Endodermal cell (in vitro differentiated cells): Measurements from ENCODE around the gene ADNP2. TPM values are rescaled to one million over a fixed set of nuclear protein-coding genes. Genes with fewer than 3 reads are reported as not detected.

Experiments
- DNase-seq: peaks from one replicate; pipeline ENCODE4 v3.0.0-alpha.2; 2017
- H3K27ac ChIP-seq: 2 replicates; pipeline ENCODE4 v1.5.1; 2013; ENCODE audit warnings: mild to moderate bottlenecking, low read depth, low read length, moderate library complexity
- H3K27me3 ChIP-seq: 2 replicates; pipeline ENCODE4 v1.6.1; 2013; ENCODE audit warnings: mild to moderate bottlenecking, low read length, moderate library complexity; ENCODE audit not compliant: insufficient read depth, control insufficient read depth, poor library complexity, severe bottlenecking
- H3K36me3 ChIP-seq: 2 replicates; pipeline ENCODE4 v1.7.0; 2013; ENCODE audit warnings: mild to moderate bottlenecking, low read length, moderate library complexity; ENCODE audit not compliant: control insufficient read depth, insufficient read depth
- H3K4me1 ChIP-seq: one replicate; pipeline ENCODE4 v1.7.0; 2013; ENCODE audit warnings: low read length; ENCODE audit not compliant: control insufficient read depth, insufficient read depth
- H3K4me3 ChIP-seq: 2 replicates; pipeline ENCODE4 v1.5.1; 2013; ENCODE audit warnings: mild to moderate bottlenecking, low read length, moderate library complexity
- H3K9ac ChIP-seq: 2 replicates; pipeline ENCODE4 v1.6.1; 2013; ENCODE audit warnings: mild to moderate bottlenecking, low read length, moderate library complexity; ENCODE audit not compliant: poor library complexity, severe bottlenecking; ENCODE audit errors: extremely low read depth
- H3K9me3 ChIP-seq: 2 replicates; pipeline ENCODE4 v1.6.1; 2013; ENCODE audit warnings: mild to moderate bottlenecking, low read length, moderate library complexity; ENCODE audit not compliant: control insufficient read depth
- H3K27ac Mint-ChIP-seq: 2 replicates; pipeline ENCODE4 v1.8.0; 2020; ENCODE audit warnings: mixed read lengths
- H3K27me3 Mint-ChIP-seq: 2 replicates; pipeline ENCODE4 v1.8.0; 2021; ENCODE audit warnings: mild to moderate bottlenecking, mixed read lengths; ENCODE audit not compliant: insufficient read depth
- H3K36me3 Mint-ChIP-seq: 2 replicates; pipeline ENCODE4 v1.8.0; 2020; ENCODE audit warnings: low read depth, mixed read lengths
- H3K4me1 Mint-ChIP-seq: 2 replicates; pipeline ENCODE4 v1.8.0; 2020; ENCODE audit warnings: mixed read lengths
- H3K4me3 Mint-ChIP-seq: 2 replicates; pipeline ENCODE4 v1.8.0; 2020; ENCODE audit warnings: mild to moderate bottlenecking, moderate library complexity, mixed read lengths
- H3K9me3 Mint-ChIP-seq: 2 replicates; pipeline ENCODE4 v1.8.0; 2020; ENCODE audit warnings: mild to moderate bottlenecking, mixed read lengths
- WGBS, 2 experiments: methylation state at CpG; one replicate each; pipeline versions ENCODE4 v1.1.5 to v1.1.7; 2013; ENCODE audit warnings: missing lambda C conversion rate in 2 of 2, mixed read lengths in 1 of 2; ENCODE audit not compliant: insufficient coverage in 1 of 2, insufficient read length in 1 of 2; 5-methylcytosine and 5-hydroxymethylcytosine counted together
- total RNA-seq, 2 donors: library from RNA; stranded (reverse); fragmentation: NEBNext Ultra II Directional in 1 of 2; extraction: Animal tissue kit (Norgen Biotek cat#: 25700) in 1 of 2; gene quantifications; 2 replicates in 1 of 2; 3 replicates in 1 of 2; pipeline ENCODE4 v1.2.1, GENCODE V29; 2021
- TF ChIP-seq, protein P1 (sequence below): fragments of 200-600 bp; sonication (generic); conservative IDR thresholded peaks from 2 replicates; pipeline ENCODE4 v1.5.0; 2021; ENCODE audit warnings: antibody characterized with exemption, mild to moderate bottlenecking

ADNP2 gene
- total RNA-seq, 2 donors from 2014 or later, result 38.4 to 51.0 TPM

- no peak for DNase-seq
- Histone ChIP-seq H3K4me3 (no peak overlapping the region), H3K27me3 (no peaks in the 10 kb centered on the region), H3K36me3 (no peaks in the 10 kb centered on the region), H3K9ac (no peak overlapping the region), H3K9me3 (peaks cover 42% of the 10 kb centered on the region), H3K4me1 (no peaks in the 10 kb centered on the region), H3K27ac (no peak overlapping the region)
- H3K4me3 Mint-ChIP-seq, result no peak overlapping the region
- peaks cover 55% of the 10 kb centered on the region for H3K9me3 Mint-ChIP-seq
- no peaks in the 10 kb centered on the region for H3K4me1 Mint-ChIP-seq
- TF ChIP-seq, protein P1, sequence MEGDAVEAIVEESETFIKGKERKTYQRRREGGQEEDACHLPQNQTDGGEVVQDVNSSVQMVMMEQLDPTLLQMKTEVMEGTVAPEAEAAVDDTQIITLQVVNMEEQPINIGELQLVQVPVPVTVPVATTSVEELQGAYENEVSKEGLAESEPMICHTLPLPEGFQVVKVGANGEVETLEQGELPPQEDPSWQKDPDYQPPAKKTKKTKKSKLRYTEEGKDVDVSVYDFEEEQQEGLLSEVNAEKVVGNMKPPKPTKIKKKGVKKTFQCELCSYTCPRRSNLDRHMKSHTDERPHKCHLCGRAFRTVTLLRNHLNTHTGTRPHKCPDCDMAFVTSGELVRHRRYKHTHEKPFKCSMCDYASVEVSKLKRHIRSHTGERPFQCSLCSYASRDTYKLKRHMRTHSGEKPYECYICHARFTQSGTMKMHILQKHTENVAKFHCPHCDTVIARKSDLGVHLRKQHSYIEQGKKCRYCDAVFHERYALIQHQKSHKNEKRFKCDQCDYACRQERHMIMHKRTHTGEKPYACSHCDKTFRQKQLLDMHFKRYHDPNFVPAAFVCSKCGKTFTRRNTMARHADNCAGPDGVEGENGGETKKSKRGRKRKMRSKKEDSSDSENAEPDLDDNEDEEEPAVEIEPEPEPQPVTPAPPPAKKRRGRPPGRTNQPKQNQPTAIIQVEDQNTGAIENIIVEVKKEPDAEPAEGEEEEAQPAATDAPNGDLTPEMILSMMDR, result no peak
- no peak overlapping the region for H3K27ac Mint-ChIP-seq
- peaks cover 8% of the 10 kb centered on the region for H3K27me3 Mint-ChIP-seq
- no peaks in the 10 kb centered on the region for H3K36me3 Mint-ChIP-seq
Observed at GRCh38 chr18:80088823-80089222, 20.2 kb upstream of the ADNP2 start.

DNA sequence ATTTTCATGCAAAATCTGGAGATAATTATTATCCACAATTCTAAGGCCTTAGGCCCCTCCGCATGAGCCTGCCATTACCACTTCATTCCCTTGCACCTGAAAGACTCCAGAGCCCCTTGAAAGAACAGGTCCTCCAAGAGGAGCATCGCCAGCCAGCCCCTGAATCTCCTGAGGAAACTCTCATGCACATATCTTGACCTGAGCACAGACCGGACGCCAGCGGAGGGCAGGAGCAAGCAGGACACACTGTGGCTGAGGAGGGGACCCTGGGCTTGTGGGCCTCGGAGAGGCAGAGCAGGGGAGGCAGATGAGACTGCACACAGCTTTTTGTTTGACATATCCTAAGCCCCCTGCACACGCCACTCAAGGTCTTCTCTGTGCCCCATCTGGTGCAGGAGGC, 13.6 kb upstream of the ADNP2 start:
- H3K4me1 Mint-ChIP-seq, result no peaks in the 10 kb centered on the region
- peaks cover 16% of the 10 kb centered on the region for H3K9me3 Mint-ChIP-seq
- no peak overlapping the region for H3K4me3 ChIP-seq
- H3K9ac ChIP-seq, result no peak overlapping the region
- H3K27me3 Mint-ChIP-seq, result peaks cover 5% of the 10 kb centered on the region
- H3K36me3 ChIP-seq, result no peaks in the 10 kb centered on the region
- 82 to 83% methylated on average over 2 to 7 of the region's 7 CpGs for WGBS, 2 experiments
- H3K36me3 Mint-ChIP-seq, result no peaks in the 10 kb centered on the region
- no peaks in the 10 kb centered on the region for H3K27me3 ChIP-seq
- TF ChIP-seq, protein P1, result no peak
- H3K9me3 ChIP-seq, result peaks cover 6% of the 10 kb centered on the region
- H3K27ac Mint-ChIP-seq, result no peak overlapping the region
- H3K4me1 ChIP-seq, result no peaks in the 10 kb centered on the region
- H3K4me3 Mint-ChIP-seq, result no peak overlapping the region
- no peak for DNase-seq
- no peak overlapping the region for H3K27ac ChIP-seq

DNA sequence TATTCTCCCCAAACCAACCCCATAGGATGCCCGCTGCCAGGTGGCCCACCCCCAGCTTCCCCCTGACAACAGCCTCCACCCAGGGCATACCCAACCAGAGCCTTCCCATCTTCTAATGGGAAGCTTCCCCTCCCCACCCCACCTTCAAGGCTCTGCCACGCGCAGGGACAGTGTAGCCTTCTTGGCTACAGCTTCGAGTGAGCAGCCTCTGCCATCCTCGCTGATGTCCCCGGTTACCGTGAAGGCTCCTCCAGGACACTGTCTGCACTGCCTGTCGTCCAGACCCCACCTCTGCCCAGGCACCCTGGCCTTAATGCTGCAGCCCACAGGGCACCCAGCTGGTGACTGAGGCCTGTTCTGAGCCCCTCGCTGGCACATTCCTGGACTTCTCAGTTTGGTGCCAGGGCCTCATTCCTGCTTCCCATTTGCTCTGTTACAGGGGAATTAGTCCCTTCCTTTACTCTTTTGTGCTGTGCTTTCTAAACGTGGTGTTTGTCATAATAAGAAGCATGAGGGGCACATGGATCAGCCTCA, 13.0 kb upstream of the ADNP2 start:
- H3K27me3 Mint-ChIP-seq, result peaks cover 5% of the 10 kb centered on the region
- Histone ChIP-seq H3K27me3 (no peaks in the 10 kb centered on the region), H3K9me3 (no peaks in the 10 kb centered on the region), H3K36me3 (no peaks in the 10 kb centered on the region), H3K4me1 (no peaks in the 10 kb centered on the region), H3K27ac (no peak overlapping the region), H3K9ac (no peak overlapping the region), H3K4me3 (no peak overlapping the region)
- no peaks in the 10 kb centered on the region for H3K36me3 Mint-ChIP-seq
- no peak for DNase-seq
- H3K4me1 Mint-ChIP-seq, result no peaks in the 10 kb centered on the region
- TF ChIP-seq, protein P1, result no peak
- peaks cover 10% of the 10 kb centered on the region for H3K9me3 Mint-ChIP-seq
- 85 to 89% methylated on average over 5 to 10 of the region's 10 CpGs for WGBS, 2 experiments
- no peak overlapping the region for H3K27ac Mint-ChIP-seq
- no peak overlapping the region for H3K4me3 Mint-ChIP-seq
